Measurements from ENCODE around the gene KCNJ16. TPM values are rescaled to one million over a fixed set of nuclear protein-coding genes. Genes with fewer than 3 reads are reported as not detected.
A peak's percentile ranks its signal among the peaks of the same experiment; 100 is the strongest.

The KCNJ16 gene
- total RNA-seq, 2 experiments from 2014 or later, result not detected

- CTCF ChIA-PET, result no interaction called here
- TF ChIP-seq CTCF (IDR thresholded peaks at IDR 0.05), result no peak
- Mint-ChIP-seq H3K4me3 (peak within 1 kb of the TSS; percentile 59), H3K27me3 (peaks cover 54% of the 10 kb centered on the region), H3K36me3 (ENCODE audit: low read depth) (no peaks in the 10 kb centered on the region), H3K4me1 (ENCODE audit: low read depth) (peaks cover 14% of the 10 kb centered on the region), H3K9me3 (no peaks in the 10 kb centered on the region), H3K27ac (no peak within 1 kb of the TSS)
- POLR2A ChIA-PET, result no interaction called here
- peak; percentile 98 for ATAC-seq
- DNase-seq, result peak; percentile 65
- intact Hi-C loops (cut with micrococcal nuclease), result no loop called here
Observed at GRCh38 chr17:70168977-70169708, 94.1 kb downstream of the KCNJ16 start, which contains the start of gene KCNJ2. KCNJ2 (plus strand) TSS chr17:70169532; CDS start chr17:70175040, 5,508 bp downstream.

- H3K9me3 Mint-ChIP-seq, result no peaks in the 10 kb centered on the region
- peak overlapping the region; percentile 55 for H3K4me3 Mint-ChIP-seq
- peaks cover 50% of the 10 kb centered on the region for H3K27me3 Mint-ChIP-seq
- TF ChIP-seq CTCF (IDR thresholded peaks at IDR 0.05), result no peak
- ATAC-seq (no peak), DNase-seq (peak; percentile 1)
- no peak overlapping the region for H3K27ac Mint-ChIP-seq
- POLR2A ChIA-PET, result no interaction called here
- CTCF ChIA-PET, result no interaction called here
- peaks cover 14% of the 10 kb centered on the region for H3K4me1 Mint-ChIP-seq (ENCODE audit: low read depth)
- H3K36me3 Mint-ChIP-seq (ENCODE audit: low read depth), result no peaks in the 10 kb centered on the region
- intact Hi-C loops (cut with micrococcal nuclease), result no loop called here
Observed at GRCh38 chr17:70169709-70170597, 94.9 kb downstream of the KCNJ16 start.

- H3K27ac Mint-ChIP-seq, result no peak overlapping the region
- POLR2A ChIA-PET, result no interaction called here
- H3K4me1 Mint-ChIP-seq (ENCODE audit: low read depth), result peaks cover 14% of the 10 kb centered on the region
- H3K27me3 Mint-ChIP-seq, result peaks cover 50% of the 10 kb centered on the region
- intact Hi-C loops (cut with micrococcal nuclease), result no loop called here
- ATAC-seq (no peak), DNase-seq (no peak)
- H3K9me3 Mint-ChIP-seq, result no peaks in the 10 kb centered on the region
- CTCF ChIA-PET, result no interaction called here
- no peak for TF ChIP-seq CTCF (IDR thresholded peaks at IDR 0.05)
- no peak overlapping the region for H3K4me3 Mint-ChIP-seq
- H3K36me3 Mint-ChIP-seq (ENCODE audit: low read depth), result no peaks in the 10 kb centered on the region
Observed at GRCh38 chr17:70171159-70171558, 96.1 kb downstream of the KCNJ16 start.

- DNase-seq (no peak), ATAC-seq (no peak)
- CTCF ChIA-PET, result no interaction called here
- Mint-ChIP-seq H3K4me3 (no peak overlapping the region), H3K27ac (no peak overlapping the region), H3K27me3 (peaks cover 43% of the 10 kb centered on the region), H3K36me3 (ENCODE audit: low read depth) (no peaks in the 10 kb centered on the region), H3K9me3 (no peaks in the 10 kb centered on the region), H3K4me1 (ENCODE audit: low read depth) (peaks cover 14% of the 10 kb centered on the region)
- intact Hi-C loops (cut with micrococcal nuclease), result no loop called here
- no peak for TF ChIP-seq CTCF (IDR thresholded peaks at IDR 0.05)
- POLR2A ChIA-PET, result no interaction called here
Observed at GRCh38 chr17:70172449-70172848, 97.4 kb downstream of the KCNJ16 start.

GRCh38 chr17:70172923-70173322 is 97.9 kb downstream of the KCNJ16 start:
- no peak overlapping the region for H3K27ac Mint-ChIP-seq
- ATAC-seq, result no peak
- TF ChIP-seq CTCF (IDR thresholded peaks at IDR 0.05), result no peak
- H3K36me3 Mint-ChIP-seq (ENCODE audit: low read depth), result no peaks in the 10 kb centered on the region
- H3K4me3 Mint-ChIP-seq, result no peak overlapping the region
- peaks cover 12% of the 10 kb centered on the region for H3K4me1 Mint-ChIP-seq (ENCODE audit: low read depth)
- intact Hi-C loops (cut with micrococcal nuclease), result no loop called here
- no peak for DNase-seq
- ChIA-PET POLR2A (no interaction called here), CTCF (no interaction called here)
- peaks cover 40% of the 10 kb centered on the region for H3K27me3 Mint-ChIP-seq
- no peaks in the 10 kb centered on the region for H3K9me3 Mint-ChIP-seq
